HCT116 (cell line): ENCODE measurements around the gene PDCD5. TPM values are rescaled to one million over a fixed set of nuclear protein-coding genes. Genes with fewer than 3 reads are reported as not detected.

Experiments used
- ATAC-seq: fragments of 200-7000 bp; cut with Tn5 transposase; 2 replicates; pipeline ENCODE4 v1.9.1; 2020; ENCODE audit warnings: mild to moderate bottlenecking, moderate library complexity
- BruUV-seq: library from RNA; stranded (reverse); fragments of 400-500 nt; replicated peaks from 2 replicates; lab custom pipeline; 2021; lab: Mats Ljungman, UMichigan
- CTCF ChIA-PET: fragments of 300-600 bp; sonication (Branson Sonifier 250); formaldehyde crosslinking; loops from one replicate; lab custom pipeline; 2021; ENCODE audit warnings: antibody characterized with exemption; lab: Charles Lee
- POLR2A ChIA-PET: fragments of 300-600, 350-600 bp; sonication (Branson Sonifier 250); formaldehyde crosslinking; loops from one replicate; lab custom pipeline; 2021; ENCODE audit warnings: antibody characterized with exemption; lab: Charles Lee
- RAD21 ChIA-PET, 2 experiments: fragments of 300-600 bp; sonication (Branson Sonifier 250); formaldehyde crosslinking; loops; one replicate each; lab custom pipeline; 2023; ENCODE audit warnings: low total read pairs in 2 of 2; ENCODE audit not compliant: uncharacterized antibody in 2 of 2, unreplicated experiment in 2 of 2, low non-redundant PET in 1 of 2; lab: Charles Lee
- DNase-seq: peaks from one replicate; pipeline ENCODE4 v3.0.0-alpha.2; 2010; ENCODE audit warnings: low read depth, low spot score
- H2AFZ ChIP-seq: fragments of 200-600 bp; shearing (Covaris generic), sonication (generic); 2 replicates; pipeline ENCODE4 v1.6.1; 2017; ENCODE audit warnings: low read depth, mixed run types, mixed read lengths, antibody characterized with exemption, low read length; ENCODE audit not compliant: poor library complexity, severe bottlenecking
- H3K27ac ChIP-seq: 2 replicates; pipeline ENCODE4 v1.5.1; 2012; ENCODE audit warnings: low read depth, low read length
- H3K27me3 ChIP-seq: fragments of 200-600 bp; sonication (generic); 2 replicates; pipeline ENCODE4 v1.6.1; 2016; ENCODE audit warnings: mixed run types, low read length, mixed read lengths; ENCODE audit not compliant: insufficient read depth
- H3K36me3 ChIP-seq, 2 experiments: fragments of 200-500 bp in 1 of 2; fragments of 200-600 bp in 1 of 2; sonication (Bioruptor generic) in 1 of 2; sonication (generic) in 1 of 2; 2 replicates each; pipeline versions ENCODE4 v1.5.1 to v1.6.1; 2014 to 2016; ENCODE audit warnings: low read length in 2 of 2, inconsistent platforms in 1 of 2, mixed read lengths in 1 of 2, mixed run types in 1 of 2; ENCODE audit not compliant: insufficient read depth in 2 of 2, control insufficient read depth in 1 of 2
- H3K4me1 ChIP-seq, 2 experiments: fragments of 200-600 bp in 1 of 2; sonication (generic) in 1 of 2; 2 replicates each; pipeline versions ENCODE4 v1.5.1 to v1.6.1; 2012 to 2017; ENCODE audit warnings: low read length in 2 of 2, inconsistent platforms in 1 of 2, mild to moderate bottlenecking in 1 of 2, mixed read lengths in 1 of 2, mixed run types in 1 of 2, moderate library complexity in 1 of 2; ENCODE audit not compliant: insufficient read depth in 2 of 2, control insufficient read depth in 1 of 2
- H3K4me2 ChIP-seq: fragments of 200-600 bp; sonication (generic); 2 replicates; pipeline ENCODE4 v1.6.1; 2017; ENCODE audit warnings: mixed run types, low read length, mixed read lengths
- H3K4me3 ChIP-seq, 2 experiments: fragments of 200-600 bp in 1 of 2; sonication (generic) in 1 of 2; replicated peaks in 1 of 2; 2 replicates each; pipeline ENCODE4 v1.5.1; 2011 to 2016; ENCODE audit warnings: low read length in 2 of 2, control low read depth in 1 of 2, low read depth in 1 of 2, mild to moderate bottlenecking in 1 of 2, mixed read lengths in 1 of 2, mixed run types in 1 of 2
- H3K79me2 ChIP-seq: fragments of 200-600 bp; sonication (generic); 2 replicates; pipeline ENCODE4 v1.6.1; 2017; ENCODE audit warnings: mild to moderate bottlenecking, mixed run types, low read length, moderate library complexity, mixed read lengths; ENCODE audit not compliant: insufficient read depth
- H3K9ac ChIP-seq: fragments of 200-600 bp; sonication (generic); 2 replicates; pipeline ENCODE4 v1.6.1; 2016; ENCODE audit warnings: low read length, mixed read lengths
- H3K9me2 ChIP-seq: fragments of 200-600 bp; sonication (generic), shearing (Covaris generic); 2 replicates; pipeline ENCODE4 v1.6.1; 2017; ENCODE audit warnings: mixed run types, mild to moderate bottlenecking, moderate library complexity; ENCODE audit not compliant: insufficient read depth
- H3K9me3 ChIP-seq, 2 experiments: fragments of 200-500 bp in 1 of 2; fragments of 200-600 bp in 1 of 2; sonication (Bioruptor generic) in 1 of 2; sonication (generic) in 1 of 2; 2 replicates each; pipeline ENCODE4 v1.6.1; 2014 to 2017; ENCODE audit warnings: low read length in 2 of 2, mixed read lengths in 2 of 2, inconsistent platforms in 1 of 2, low read depth in 1 of 2, mild to moderate bottlenecking in 1 of 2, mixed run types in 1 of 2, moderate library complexity in 1 of 2; ENCODE audit not compliant: control insufficient read depth in 1 of 2, insufficient read depth in 1 of 2
- H4K20me1 ChIP-seq: fragments of 200-600 bp; sonication (generic), shearing (Covaris generic); 2 replicates; pipeline ENCODE4 v1.6.1; 2017; ENCODE audit warnings: mixed run types, mild to moderate bottlenecking, moderate library complexity; ENCODE audit not compliant: insufficient read depth
- CEBPB ChIP-seq: IDR thresholded peaks from 2 replicates; pipeline ENCODE4 v1.6.1; 2012; ENCODE audit warnings: low read depth
- CTCF ChIP-seq, 3 experiments: fragments of 200-600 bp in 1 of 3; sonication (generic) in 1 of 3; IDR thresholded peaks in 2 of 3; conservative IDR thresholded peaks in 1 of 3; 2 replicates each; pipeline ENCODE4 v1.5.1; 2012 to 2017; ENCODE audit warnings: low read depth in 2 of 3, low read length in 2 of 3, antibody characterized with exemption in 1 of 3, borderline replicate concordance in 1 of 3, control low read depth in 1 of 3, mild to moderate bottlenecking in 1 of 3, mixed read lengths in 1 of 3, mixed run types in 1 of 3, moderate library complexity in 1 of 3; ENCODE audit not compliant: insufficient read depth in 1 of 3
- EGR1 ChIP-seq: IDR thresholded peaks from 2 replicates; pipeline ENCODE4 v1.6.1; 2012; ENCODE audit warnings: low read depth
- EZH2 ChIP-seq: fragments of 200-600 bp; sonication (generic); IDR thresholded peaks from 2 replicates; pipeline ENCODE4 v1.6.1; 2017; ENCODE audit warnings: antibody characterized with exemption, mixed run types
- FOSL1 ChIP-seq: IDR thresholded peaks from 2 replicates; pipeline ENCODE4 v1.6.1; 2012; ENCODE audit warnings: low read depth
- MAX ChIP-seq: IDR thresholded peaks from 2 replicates; pipeline ENCODE4 v1.6.1; 2012
- POLR2A ChIP-seq: IDR thresholded peaks from 2 replicates; pipeline ENCODE4 v1.7.0; 2011; ENCODE audit warnings: borderline replicate concordance; ENCODE audit not compliant: insufficient read depth, insufficient read length; ENCODE audit errors: extremely low read depth
- POLR2AphosphoS5 ChIP-seq: IDR thresholded peaks from 2 replicates; pipeline ENCODE4 v1.6.1; 2011; ENCODE audit warnings: mild to moderate bottlenecking, low read depth, low read length, moderate library complexity
- RAD21 ChIP-seq: IDR thresholded peaks from 2 replicates; pipeline ENCODE4 v1.6.1; 2012; ENCODE audit warnings: low read depth, mild to moderate bottlenecking
- SIN3A ChIP-seq: IDR thresholded peaks from 2 replicates; pipeline ENCODE4 v1.6.1; 2012; ENCODE audit warnings: low read depth
- TCF7L2 ChIP-seq: IDR thresholded peaks from 2 replicates; pipeline ENCODE4 v1.7.0; 2011; ENCODE audit warnings: borderline replicate concordance, inconsistent platforms; ENCODE audit not compliant: insufficient read depth, insufficient read length; ENCODE audit errors: extremely low read depth
- ZBTB33 ChIP-seq: IDR thresholded peaks from 2 replicates; pipeline ENCODE4 v1.6.1; 2011; ENCODE audit warnings: mild to moderate bottlenecking, low read length, moderate library complexity; ENCODE audit not compliant: insufficient replicate concordance; ENCODE audit errors: extremely low read depth
- ZFX ChIP-seq: fragments of 450-650 bp; IDR thresholded peaks from 2 replicates; pipeline ENCODE4 v1.6.1; 2017
- ZNF274 ChIP-seq: fragments of 200-500 bp; sonication (Bioruptor generic); IDR thresholded peaks from 2 replicates; pipeline ENCODE4 v1.6.1; 2014; ENCODE audit warnings: mild to moderate bottlenecking, low read depth, low read length, inconsistent platforms
- intact Hi-C: fragments of 100-400 bp; cut with micrococcal nuclease; formaldehyde crosslinking; loops from 2 replicates; pipeline ENCODE4 v1.10.0; 2022
- total RNA-seq: library from RNA; stranded (reverse); gene quantifications from one replicate; pipeline ENCODE4 v1.2.1, GENCODE V29; 2021; ENCODE audit not compliant: unreplicated experiment

Gene PDCD5
- total RNA-seq, 1 experiment from 2014 or later = 143 TPM

- Histone ChIP-seq H4K20me1 (no peaks in the 10 kb centered on the region), H3K27ac (no peak overlapping the region), H3K9me2 (no peaks in the 10 kb centered on the region), H3K9ac (no peak overlapping the region), H3K4me3 (no peak overlapping the region), H3K36me3 (peaks cover 14 to 23% of the 10 kb centered on the region in 2 experiments; a peak in 3 of 4 replicates), H2AFZ (no peak overlapping the region), H3K9me3 (no peaks in the 10 kb centered on the region), H3K27me3 (no peaks in the 10 kb centered on the region), H3K4me1 (no peaks in the 10 kb centered on the region), H3K79me2 (no peaks in the 10 kb centered on the region), H3K4me2 (no peak overlapping the region)
- ChIA-PET CTCF (no interaction called here), POLR2A (no interaction called here), RAD21 (no interaction called here)
- DNase-seq = no peak
- BruUV-seq = no TSS peak
- TF ChIP-seq CEBPB (no peak), SIN3A (no peak), FOSL1 (no peak), ZFX (no peak), ZNF274 (no peak), POLR2AphosphoS5 (no peak), MAX (no peak), POLR2A (no peak), ZBTB33 (no peak), RAD21 (no peak), EGR1 (no peak), EZH2 (no peak), TCF7L2 (no peak), CTCF (IDR thresholded peaks at IDR 0.05 in 2 of 3, conservative IDR thresholded peaks at IDR 0.05 in 1 of 3; ENCODE audit: borderline replicate concordance in 1 of 3, insufficient read depth in 1 of 3, low read depth in 2 of 3, low read length in 2 of 3) (no peak)
- intact Hi-C loops = no loop called here
- no peak for ATAC-seq
Observed at GRCh38 chr19:32626969-32627368, 46.0 kb downstream of the PDCD5 start.
